Activated T-helper 1 cell treated with anti-CD3 and anti-CD28 coated beads, Interleukin-2, amount 50 U/mL, for 16 hours (primary cell): Measurements from ENCODE around the gene CATSPER1.
"Not testable (repeated sequence)": the region's sequence is repeated elsewhere in the genome, so short reads cannot be mapped to it uniquely, and the experiment has no call there.

Experiments
- DNase-seq, 2 donors: peaks; one replicate each; pipeline ENCODE4 v3.0.0-alpha.2; 2020; ENCODE audit warnings: low read depth in 1 of 2, low spot score in 1 of 2

The CATSPER1 gene

DNA sequence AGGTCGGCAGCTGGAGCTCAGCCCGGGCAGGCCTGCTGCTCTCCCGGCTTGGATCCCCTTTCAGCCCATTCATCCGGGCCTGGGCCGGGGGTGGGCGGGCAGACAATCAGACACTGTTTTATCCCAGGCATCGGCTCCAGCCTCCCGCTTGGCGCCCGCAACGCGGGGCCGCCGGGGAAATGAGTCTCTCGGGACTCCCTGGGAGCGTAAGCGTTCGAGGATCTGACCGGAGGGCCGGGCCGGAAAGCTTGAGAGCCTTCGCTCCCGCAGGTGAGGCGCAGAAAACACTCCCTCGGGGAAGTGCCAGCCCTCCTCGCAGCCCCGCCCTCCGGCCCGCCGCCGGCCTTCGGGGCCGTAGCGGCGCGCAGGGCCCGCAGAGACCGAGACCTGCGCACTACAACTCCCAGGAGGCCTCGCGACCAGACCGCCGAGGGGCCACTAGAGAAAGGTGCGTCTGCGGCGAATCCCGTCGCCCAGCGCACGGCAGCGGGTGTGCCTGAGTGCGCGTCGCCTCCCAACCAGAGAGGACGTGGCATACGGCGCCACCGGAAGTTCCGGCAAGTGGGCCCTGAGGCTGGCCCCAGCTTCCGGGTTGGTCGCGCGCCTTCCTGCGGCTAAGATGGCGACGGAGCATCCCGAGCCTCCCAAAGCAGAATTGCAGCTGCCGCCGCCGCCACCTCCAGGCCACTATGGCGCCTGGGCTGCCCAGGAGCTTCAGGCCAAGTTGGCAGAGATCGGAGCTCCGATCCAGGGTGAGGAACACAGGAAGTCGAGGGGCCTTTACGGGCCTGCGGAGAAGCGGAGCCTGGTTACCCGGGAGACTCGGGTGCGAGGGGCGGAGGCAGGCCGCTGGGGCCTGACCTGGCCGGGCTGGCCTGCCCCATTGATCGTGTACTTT lies 25.7 kb upstream of the CATSPER1 start, which contains the start of gene SF3B2:
SF3B2 (plus strand) TSS at position 599 of the 898 bp plus-strand sequence; CDS start at position 620, 21 bp downstream.
- DNase-seq: peak; percentile 93 to 95

DNA sequence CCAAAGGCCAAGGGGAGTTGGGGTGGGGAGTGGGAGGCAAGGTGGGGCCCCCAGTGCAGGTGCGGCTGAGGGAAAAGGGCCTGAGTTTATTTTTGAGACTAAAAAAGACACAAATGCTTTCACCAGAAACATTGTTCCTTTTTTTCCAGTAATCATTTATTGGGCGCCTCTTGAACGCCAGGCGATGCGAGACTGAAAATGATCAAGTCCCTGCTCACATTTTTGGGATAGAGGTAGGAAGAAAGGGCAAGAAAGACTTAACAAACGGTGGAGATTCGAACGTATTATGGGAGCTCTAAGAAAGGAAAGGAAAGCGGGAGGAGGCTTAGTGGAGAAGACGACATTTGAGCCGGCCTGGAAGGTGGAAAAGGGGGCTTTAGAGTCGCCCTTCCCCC lies 25.1 kb upstream of the CATSPER1 start:
- no peak for DNase-seq

DNA sequence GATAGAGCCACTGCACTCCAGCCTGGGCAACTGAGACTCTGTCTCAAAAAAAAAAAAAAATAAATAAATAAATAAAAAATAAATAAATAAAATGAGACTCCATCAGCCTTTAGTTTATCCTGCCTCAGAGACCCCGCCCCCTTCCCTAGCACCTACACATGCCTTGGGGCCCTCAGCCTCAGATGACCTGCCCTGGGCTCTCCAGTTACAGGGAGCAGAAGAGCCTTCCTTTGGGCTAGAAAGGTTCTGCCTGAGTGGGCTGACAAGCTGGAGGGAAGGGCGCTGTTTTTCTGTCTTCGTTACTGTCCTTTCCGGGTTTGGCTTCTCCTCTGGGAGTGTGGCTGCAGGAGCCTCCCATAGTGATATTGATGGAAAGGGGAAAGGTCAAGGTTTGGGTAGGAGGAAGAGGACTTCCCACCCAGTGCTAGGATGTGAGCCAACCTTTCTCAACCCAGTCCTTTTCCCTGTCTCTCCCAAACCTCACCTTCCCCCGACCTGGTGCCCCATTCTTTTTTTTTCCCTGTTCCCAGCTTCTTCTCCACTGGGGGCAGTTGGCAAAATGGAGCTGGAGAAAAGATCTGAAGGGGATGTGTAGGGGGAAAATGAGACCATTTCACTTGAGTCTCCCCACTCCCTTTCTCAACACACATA lies 24.4 kb upstream of the CATSPER1 start:
- DNase-seq: no peak

DNA sequence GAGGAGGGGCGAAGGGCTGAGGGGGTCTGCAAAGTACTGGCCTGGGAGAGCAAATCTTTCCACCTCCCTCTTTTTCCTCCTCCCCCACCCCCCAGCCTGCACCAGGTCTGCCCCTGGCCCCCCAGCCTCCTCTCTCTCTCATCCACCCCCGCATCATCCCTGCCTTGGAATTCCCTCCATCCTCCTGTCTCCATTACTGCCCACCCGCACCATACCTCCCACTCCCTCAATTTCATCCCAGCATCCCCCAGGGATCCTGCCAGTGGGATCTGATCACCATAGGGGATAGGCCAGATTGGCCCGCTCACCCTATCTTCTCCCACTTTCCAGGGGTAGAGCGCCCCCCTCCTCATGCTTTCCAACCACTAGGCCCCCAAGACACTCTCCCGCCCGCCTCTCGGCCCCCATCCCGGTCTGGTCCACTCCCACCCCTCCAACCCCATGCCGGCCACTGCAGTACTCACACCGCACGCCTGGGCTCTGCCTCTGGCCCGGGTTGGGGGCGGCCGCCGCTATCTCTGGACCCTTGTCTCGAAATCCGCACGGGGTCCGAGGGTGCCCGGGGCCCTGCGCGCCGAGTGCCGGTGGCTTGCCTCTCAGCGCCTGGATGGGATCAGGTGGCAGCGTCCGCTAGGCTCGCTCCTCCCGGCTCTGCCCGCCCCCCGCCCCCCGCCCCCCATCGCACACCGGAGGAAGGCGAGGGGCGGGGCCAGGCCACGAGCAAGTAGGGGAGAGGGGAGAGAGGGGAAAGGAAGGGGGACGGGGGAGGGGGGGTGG lies 22.5 kb upstream of the CATSPER1 start, which contains the start of gene GAL3ST3:
GAL3ST3 (minus strand) TSS at position 615 of the 777 bp plus-strand sequence. CDS start 3,746 bp downstream, outside the sequence.
- DNase-seq: no peak

DNA sequence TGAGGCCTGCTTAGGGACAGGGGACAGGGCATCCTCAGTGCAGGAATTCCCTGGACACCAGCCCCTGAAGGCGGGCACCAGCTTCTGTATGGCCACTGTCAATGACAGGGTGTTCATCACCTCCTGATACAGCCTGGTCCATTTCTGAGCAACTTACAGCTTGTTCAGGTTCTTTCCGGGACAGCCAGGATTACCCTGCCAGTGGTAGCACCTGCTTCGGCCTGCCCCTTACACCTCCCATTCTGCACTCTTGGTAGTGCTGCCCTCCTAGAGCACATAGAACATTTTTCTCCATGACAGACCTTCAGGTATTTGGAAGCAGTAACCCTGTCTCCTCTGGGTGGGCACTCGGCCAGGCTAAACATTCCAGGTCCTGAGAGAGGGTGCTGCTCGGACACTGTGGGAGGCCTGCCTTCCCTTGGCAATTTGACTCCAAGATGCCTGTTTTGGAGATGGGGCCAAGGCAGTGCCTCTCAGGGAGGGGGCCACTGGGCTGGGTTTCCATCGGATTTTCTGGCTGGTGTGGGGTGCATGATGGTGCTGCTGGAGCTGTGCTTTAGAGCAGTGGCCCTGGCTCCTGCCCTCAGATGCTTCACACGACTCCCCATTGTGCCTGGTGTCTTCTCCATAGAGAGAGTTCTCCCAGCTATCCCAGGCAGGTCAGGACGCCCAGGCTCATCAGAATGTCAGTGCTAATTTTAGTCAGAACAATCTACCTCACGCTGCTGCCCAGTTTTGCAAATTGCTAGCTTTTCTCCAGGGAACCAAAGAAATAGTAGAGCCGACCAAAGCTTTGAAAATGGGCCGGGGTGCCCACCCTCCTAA lies 21.5 kb upstream of the CATSPER1 start:
- no peak for DNase-seq

DNA sequence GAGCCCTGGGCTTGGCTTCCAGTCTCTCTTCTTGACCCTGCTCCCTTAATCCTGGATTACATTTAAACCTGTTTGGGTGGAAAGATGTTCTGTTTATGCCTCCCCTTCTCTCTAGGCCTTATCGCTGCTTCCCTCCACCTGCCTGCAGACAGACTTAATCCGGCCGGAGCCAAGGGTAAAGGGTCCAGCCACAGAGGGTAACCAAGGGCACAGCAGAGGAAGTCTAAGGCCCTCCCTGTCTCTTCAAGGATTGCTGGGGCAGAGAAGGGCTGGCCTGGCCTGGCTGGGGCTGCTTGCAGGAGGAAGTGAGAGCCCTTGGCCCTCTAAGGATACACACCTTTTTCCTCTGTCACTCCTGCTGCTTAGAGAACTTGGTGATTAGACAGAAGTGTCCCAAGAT lies 20.6 kb upstream of the CATSPER1 start:
- DNase-seq: no peak

DNA sequence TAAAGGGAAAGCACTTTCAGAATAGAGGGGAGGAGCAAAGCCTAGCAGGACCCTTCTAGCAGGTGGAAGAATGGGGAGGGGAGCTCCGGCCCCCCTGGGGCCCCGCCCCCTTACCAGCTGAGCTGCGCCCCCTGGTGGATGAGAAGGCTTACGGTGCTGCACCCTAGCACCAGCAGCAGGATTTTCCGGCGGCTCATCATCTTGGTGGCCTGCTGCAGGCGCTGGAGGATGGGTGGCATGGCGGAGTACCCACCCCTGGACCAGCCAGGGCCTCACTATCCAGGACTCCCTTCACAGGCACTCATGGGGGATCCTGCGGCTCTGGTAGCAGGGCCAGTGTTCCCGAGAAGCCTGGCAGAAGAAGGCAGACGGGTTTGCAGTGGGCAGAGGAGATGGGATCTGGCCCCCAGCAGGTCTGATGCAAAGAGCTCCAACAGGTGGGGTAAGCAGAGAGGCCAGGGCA lies 18.9 kb upstream of the CATSPER1 start:
- peak; percentile 73 to 76 for DNase-seq

DNA sequence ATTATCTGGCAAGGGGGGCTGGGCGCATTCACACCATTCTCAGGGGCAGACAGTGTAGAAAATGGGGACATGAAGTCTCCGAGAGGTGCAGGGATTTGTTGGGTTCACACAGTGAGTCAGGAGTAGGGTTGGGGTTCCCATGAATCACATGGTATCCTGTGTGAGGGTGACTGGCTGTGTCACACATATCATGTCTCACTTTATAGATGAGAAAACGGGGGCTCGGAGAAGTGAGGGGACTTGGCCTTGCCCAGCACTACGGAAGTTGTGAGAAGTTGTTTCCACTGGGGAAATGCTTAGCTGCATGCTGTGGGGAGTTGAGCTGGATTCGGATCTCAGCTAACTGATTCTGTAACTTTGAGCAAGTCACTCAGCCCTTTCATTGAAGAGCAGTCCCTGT lies 18.5 kb upstream of the CATSPER1 start:
- DNase-seq: no peak

DNA sequence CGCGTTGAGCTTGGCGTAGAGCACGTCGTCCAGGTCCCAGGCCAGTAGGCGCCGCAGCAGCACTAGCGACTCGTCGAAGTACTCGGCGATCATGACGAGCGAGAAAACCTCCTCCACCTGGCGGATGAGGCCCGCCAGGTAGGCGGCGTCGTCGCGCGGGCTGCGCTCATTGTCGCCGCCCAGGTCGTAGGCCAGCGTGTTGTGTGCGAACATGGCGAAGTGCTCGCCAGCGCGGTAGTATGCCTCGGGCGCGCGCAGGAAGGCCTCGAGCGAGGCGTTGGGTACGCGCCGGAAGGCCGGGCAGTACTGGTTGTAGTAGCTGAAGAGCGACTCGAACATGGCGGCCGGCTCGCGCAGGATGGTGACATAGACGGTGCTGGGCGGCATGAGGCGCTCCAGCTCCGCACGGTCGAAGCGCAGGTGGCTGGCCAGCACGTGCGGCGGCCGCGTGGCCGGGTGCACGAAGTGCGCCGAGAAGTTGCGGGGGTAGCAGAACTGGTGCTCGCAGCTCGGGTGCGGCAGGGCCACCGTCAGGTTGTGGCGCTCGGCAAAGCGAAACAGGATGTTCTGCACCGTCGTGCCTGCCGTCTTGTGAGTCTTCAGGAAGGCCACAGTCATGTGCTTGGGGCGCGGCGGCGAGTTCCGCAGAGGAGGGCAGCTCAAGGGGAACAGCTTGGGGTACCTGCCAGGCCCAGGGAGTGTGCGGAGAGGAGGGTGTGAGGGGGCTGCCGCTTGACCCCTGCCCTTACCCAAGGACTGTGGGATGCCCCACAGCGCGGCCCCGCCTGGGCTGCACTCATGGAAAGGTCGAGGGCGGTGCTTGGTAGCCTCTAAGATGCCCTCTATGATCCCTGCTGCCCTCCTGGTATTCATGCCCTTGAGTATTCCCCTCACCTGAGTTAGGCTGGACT lies 17.0 kb upstream of the CATSPER1 start:
- no peak for DNase-seq

DNA sequence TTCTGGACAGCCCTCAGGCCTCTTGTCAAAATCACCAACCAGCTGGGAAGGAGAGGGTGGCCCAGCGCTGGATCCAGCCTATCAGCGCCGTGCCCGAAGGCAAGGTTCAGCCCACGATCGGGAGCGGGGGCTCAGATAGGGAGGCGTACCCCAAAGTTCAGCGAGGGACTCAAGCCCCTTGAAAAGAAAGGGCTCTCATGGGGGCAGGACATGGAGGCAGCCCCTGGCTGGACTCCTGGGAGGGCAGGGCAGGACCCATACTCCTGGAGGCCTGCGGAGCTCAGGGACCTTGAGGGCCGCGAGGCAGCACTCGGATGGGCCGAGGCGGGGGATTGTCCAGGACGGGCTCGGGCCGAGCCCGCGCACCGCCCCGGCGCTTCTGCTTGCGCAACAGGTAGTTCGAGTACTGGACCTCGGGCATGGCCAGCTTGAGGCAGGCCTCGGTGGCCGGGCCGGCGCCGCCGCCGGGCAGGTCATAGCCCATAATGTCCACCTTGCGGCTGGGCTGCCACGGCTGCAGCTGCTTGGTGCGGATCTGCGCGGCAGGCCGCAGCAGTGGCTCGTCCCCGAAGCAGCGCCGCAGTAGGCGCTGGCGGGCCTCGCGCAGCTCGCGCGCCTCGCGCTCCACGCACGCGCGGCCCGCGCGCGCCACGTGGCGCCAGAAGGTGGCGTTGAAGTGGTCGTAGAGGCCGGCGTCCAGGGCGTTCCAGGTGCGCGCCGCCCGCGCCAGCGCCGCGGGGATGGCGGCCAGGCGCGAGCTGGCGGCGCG lies 16.1 kb upstream of the CATSPER1 start:
- no peak for DNase-seq

DNA sequence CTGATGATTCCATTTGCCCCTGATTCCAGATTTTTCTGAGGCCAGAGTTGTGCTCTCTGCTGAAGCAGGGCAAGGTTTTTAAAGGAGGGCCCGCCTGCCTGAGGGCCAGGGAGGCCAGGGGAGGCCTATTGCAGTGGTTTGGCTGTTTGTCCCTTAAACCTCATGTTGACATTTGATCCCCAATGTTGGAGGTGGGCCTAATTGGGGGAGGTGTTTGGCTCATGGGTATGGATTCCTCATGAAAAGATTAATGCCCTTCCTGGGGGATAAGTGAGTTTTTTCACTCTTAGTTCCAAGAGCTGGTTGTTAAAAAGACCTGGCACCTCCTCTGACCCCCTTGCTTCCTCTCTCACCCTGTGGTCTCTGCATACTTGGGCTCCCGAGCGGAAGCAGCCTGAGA lies 13.5 kb upstream of the CATSPER1 start:
- no peak for DNase-seq

DNA sequence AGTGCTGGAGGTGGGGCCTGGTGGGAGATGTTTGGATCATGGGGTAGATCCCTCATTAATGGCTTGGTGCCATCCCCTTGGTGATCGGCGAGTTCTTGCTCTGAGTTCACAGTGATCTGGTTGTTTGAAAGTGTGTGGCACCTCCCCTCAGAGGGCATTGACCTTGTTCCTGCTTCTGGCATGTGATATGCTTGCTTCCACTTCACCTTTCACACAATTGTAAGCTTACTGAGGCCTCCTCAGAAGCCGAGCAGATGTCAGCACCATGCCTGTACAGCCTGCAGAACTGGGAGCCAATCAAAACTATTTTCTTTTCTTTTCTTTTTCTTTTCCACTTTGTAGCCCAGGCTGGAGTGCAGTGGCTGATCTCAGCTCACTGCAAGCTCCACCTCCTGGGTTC lies 11.0 kb upstream of the CATSPER1 start:
- DNase-seq: no peak

DNA sequence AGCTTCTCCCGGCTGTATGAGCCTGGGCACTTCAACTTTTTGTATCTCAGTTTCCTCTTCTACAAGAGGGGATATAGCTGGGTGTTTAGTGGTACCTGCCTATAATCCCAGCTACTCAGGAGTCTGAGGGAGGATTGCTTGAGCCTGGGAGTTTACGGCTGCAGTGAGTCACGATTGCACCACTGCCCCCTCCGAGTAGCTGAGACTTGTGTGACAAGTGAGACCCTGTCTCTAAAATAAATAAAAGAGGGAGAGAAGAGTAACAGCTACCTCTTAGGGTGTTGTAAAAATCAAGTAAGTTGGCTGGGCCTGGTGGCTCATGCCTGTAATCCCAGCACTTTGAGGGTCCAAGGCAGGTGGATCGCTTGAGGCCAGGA lies 10.0 kb upstream of the CATSPER1 start:
- DNase-seq: no peak

DNA sequence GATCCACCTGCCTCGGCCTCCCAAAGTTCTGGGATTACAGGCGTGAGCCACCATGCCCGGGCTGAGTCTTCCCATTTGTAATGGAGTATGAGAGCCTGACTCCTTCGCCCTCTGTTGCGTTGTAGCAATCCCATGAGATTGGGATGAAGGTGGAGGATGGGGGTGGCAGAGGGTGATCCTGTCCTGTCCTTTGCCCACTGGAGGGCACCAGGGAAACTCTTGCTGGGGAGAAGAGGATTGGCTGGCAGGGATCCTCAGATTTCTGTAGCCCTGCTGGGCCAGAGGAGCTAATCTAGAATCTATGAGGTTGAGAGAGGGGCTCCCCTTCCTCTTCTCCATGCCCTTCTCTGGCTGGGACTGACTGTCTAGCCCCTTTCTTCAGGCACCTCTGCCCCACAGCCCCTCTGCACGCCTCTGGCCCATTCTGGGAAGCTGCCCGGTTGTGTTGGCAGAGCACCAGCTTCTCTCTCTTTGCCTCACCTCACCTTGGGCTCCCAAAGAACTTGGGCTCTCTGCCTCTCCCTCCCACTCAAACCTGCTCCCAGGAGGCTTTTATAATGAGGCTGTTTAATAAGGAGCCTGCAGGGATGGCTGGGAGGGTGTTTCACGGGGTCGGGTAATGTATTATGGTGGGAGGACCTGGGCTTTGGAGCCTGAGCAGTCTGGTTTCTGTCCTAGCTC lies 9.5 kb upstream of the CATSPER1 start:
- no peak for DNase-seq

DNA sequence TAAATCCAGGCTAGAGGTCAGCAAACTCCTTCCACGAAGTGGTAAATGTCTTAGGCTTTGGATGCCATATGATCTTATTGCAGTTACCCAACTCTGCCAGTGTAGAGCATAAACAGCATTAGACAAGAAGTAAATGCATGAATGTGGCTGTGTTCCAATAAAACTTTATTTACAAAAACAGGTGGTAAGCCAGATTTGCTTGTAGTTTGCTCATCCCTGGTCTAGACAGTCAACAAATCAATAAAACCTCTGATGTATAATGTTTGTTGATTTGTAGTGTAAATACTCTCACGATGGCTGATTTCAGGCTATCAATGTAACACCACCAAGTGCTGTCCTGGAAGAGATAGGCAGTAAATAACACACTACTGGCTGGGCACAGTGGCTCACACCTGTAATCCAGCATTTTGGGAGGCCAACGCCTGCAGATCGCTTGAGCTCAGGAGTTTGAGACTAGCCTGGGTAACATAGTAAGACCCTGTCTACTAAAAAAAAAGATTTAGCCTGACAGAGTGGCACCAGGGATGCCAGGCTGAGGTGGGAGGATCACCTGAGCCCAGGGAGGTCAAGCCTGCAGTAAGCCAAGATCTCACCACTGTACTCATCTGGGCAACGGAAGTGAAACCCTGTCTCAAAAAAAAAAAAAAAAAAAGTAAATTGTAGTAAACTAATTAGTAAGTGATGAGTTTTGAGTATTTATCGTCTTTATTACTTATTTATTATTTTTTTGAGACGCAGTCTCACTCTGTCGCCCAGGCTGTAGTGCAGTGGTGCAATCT lies 6.9 kb upstream of the CATSPER1 start:
- no peak for DNase-seq

DNA sequence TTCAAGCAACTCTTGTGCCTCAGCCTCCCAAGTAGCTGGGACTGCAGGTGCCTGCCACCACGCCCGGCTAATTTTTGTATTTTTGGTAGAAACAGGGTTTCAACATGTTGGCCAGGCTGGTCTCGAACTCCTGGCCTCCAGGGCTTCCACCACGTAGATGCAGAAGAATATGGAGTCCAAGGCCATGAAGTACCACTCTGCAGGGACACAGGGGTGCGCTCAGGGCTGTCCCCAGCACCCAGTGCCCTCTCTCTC lies 3.2 kb downstream of the CATSPER1 start:
- DNase-seq: not testable (repeated sequence)

DNA sequence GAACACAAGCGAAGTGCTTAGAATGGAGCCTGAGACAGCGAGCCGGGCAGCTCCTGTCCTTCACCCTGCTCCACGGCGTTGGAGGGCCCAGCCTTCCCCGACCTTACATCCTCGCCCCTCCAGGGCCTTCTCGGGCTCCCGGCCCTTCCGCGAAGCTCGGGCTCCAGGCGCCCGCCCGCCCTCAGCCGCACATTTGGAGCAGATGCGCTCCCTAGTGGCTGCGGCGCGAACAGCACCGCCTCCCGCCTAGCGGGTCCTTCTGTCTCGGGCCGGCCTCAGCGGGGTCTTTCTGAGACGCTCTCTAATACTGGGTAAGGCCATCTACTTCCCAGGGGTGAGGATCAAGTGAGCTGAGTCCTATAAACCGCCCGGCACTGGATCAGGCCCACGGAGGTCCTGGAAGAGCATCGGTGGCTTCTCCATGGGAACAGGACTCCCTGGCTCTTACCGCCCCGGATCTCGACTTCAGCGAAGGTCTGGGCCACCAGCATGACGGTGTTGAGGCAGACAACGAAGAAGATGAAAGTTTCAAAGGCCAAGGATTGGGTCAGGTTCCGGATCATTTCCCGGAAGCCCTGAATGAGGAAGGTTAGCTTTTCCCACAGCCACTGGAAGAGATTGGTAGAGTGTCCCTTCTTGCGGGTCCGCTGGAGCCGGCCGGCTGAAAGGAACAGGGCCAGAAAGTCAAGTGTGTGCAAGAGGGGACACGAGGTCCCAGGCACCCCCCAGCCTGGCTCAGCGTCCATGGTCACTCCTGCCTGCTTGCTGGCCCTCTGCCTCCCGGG lies 3.7 kb downstream of the CATSPER1 start:
- DNase-seq: peak; percentile 61 to 68
